Hepatocyte (in vitro differentiated cells): Measurements from ENCODE around the gene ZNF230. TPM values are rescaled to one million over a fixed set of nuclear protein-coding genes. Genes with fewer than 3 reads are reported as not detected.

Source experiments
- DNase-seq: peaks from one replicate; pipeline ENCODE4 v3.0.0-alpha.2; 2016; ENCODE audit warnings: low spot score
- H2AFZ ChIP-seq: fragments of 200-600 bp; sonication (generic); 2 replicates; pipeline ENCODE4 v1.6.0; 2016; ENCODE audit warnings: antibody characterized with exemption, mild to moderate bottlenecking
- H3K27ac ChIP-seq: fragments of 200-600 bp; sonication (generic); 2 replicates; pipeline ENCODE4 v1.5.1; 2016; ENCODE audit warnings: mild to moderate bottlenecking
- H3K27me3 ChIP-seq: fragments of 200-600 bp; sonication (generic); 2 replicates; pipeline ENCODE4 v1.6.1; 2016
- H3K36me3 ChIP-seq: fragments of 200-600 bp; sonication (generic); replicated peaks from 2 replicates; pipeline ENCODE4 v1.5.1; 2016; ENCODE audit warnings: low read depth; ENCODE audit not compliant: insufficient read depth
- H3K4me1 ChIP-seq: fragments of 200-600 bp; sonication (generic); 2 replicates; pipeline ENCODE4 v1.5.1; 2016; ENCODE audit warnings: mild to moderate bottlenecking, moderate library complexity; ENCODE audit not compliant: insufficient read depth
- H3K4me2 ChIP-seq: fragments of 200-600 bp; sonication (generic); 2 replicates; pipeline ENCODE4 v1.6.0; 2016
- H3K4me3 ChIP-seq: fragments of 200-600 bp; sonication (generic); 2 replicates; pipeline ENCODE4 v1.5.1; 2016; ENCODE audit warnings: mild to moderate bottlenecking
- H3K79me2 ChIP-seq: fragments of 200-600 bp; sonication (generic); 2 replicates; pipeline ENCODE4 v1.6.0; 2017; ENCODE audit warnings: mild to moderate bottlenecking
- H3K9me2 ChIP-seq: fragments of 200-600 bp; sonication (generic); replicated peaks from 2 replicates; pipeline ENCODE4 v1.6.0; 2017; ENCODE audit warnings: mild to moderate bottlenecking; ENCODE audit not compliant: insufficient read depth
- H3K9me3 ChIP-seq: fragments of 200-600 bp; sonication (generic); 2 replicates; pipeline ENCODE4 v1.5.1; 2016; ENCODE audit warnings: low read depth, mild to moderate bottlenecking
- H4K20me1 ChIP-seq: fragments of 200-600 bp; sonication (generic); 2 replicates; pipeline ENCODE4 v1.6.0; 2016; ENCODE audit warnings: mild to moderate bottlenecking; ENCODE audit not compliant: insufficient read depth, poor library complexity, severe bottlenecking
- EZH2 ChIP-seq: fragments of 200-600 bp; sonication (generic); IDR thresholded peaks from 2 replicates; pipeline ENCODE4 v1.6.1; 2016; ENCODE audit warnings: antibody characterized with exemption, mild to moderate bottlenecking, borderline replicate concordance
- EZH2phosphoT487 ChIP-seq: fragments of 200-600 bp; sonication (generic); IDR thresholded peaks from one replicate; pipeline ENCODE4 v1.6.1; 2018; ENCODE audit warnings: antibody characterized with exemption, mild to moderate bottlenecking, low read depth, moderate library complexity; ENCODE audit not compliant: unreplicated experiment, severe bottlenecking
- WGBS: methylation state at CpG from one replicate; pipeline ENCODE4 v1.1.6; 2016; ENCODE audit warnings: low lambda C conversion rate; ENCODE audit errors: missing lambda C conversion rate; 5-methylcytosine and 5-hydroxymethylcytosine counted together
- polyA plus RNA-seq: library from polyadenylated mRNA; unstranded; fragments of >200 nt; fragmentation: Nextera tagmentation; extraction: Ambion mirVana; gene quantifications from 2 replicates; pipeline ENCODE4 v1.2.1, GENCODE V29; 2016
- total RNA-seq: library from RNA; depleted of rRNA; stranded (reverse); fragments of >200 nt; gene quantifications from 2 replicates; pipeline ENCODE4 v1.2.3, GENCODE V29; 2014
- TF ChIP-seq, protein P1 (sequence below): fragments of 200-600 bp; sonication (generic); IDR thresholded peaks from 2 replicates; pipeline ENCODE4 v1.5.1; 2016; ENCODE audit warnings: antibody characterized with exemption, mild to moderate bottlenecking; ENCODE audit not compliant: poor library complexity

ZNF230 gene
- total and polyA plus RNA-seq, 2 experiments from 2014 or later = 3.7 to 4.4 TPM

- H2AFZ ChIP-seq = peak overlapping the region; percentile 26
- WGBS = 93% methylated on average over 2 of the region's 2 CpGs
- no peaks in the 10 kb centered on the region for H3K4me1 ChIP-seq
- peaks cover 27% of the 10 kb centered on the region for H3K79me2 ChIP-seq
- no peaks in the 10 kb centered on the region for H3K36me3 ChIP-seq
- H3K9me3 ChIP-seq = peaks cover 5% of the 10 kb centered on the region
- no peak overlapping the region for H3K27ac ChIP-seq
- DNase-seq = no peak
- no peak for TF ChIP-seq EZH2phosphoT487
- TF ChIP-seq EZH2 = no peak
- TF ChIP-seq, protein P1, sequence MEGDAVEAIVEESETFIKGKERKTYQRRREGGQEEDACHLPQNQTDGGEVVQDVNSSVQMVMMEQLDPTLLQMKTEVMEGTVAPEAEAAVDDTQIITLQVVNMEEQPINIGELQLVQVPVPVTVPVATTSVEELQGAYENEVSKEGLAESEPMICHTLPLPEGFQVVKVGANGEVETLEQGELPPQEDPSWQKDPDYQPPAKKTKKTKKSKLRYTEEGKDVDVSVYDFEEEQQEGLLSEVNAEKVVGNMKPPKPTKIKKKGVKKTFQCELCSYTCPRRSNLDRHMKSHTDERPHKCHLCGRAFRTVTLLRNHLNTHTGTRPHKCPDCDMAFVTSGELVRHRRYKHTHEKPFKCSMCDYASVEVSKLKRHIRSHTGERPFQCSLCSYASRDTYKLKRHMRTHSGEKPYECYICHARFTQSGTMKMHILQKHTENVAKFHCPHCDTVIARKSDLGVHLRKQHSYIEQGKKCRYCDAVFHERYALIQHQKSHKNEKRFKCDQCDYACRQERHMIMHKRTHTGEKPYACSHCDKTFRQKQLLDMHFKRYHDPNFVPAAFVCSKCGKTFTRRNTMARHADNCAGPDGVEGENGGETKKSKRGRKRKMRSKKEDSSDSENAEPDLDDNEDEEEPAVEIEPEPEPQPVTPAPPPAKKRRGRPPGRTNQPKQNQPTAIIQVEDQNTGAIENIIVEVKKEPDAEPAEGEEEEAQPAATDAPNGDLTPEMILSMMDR = no peak
- no peaks in the 10 kb centered on the region for H3K9me2 ChIP-seq
- H3K27me3 ChIP-seq = no peaks in the 10 kb centered on the region
- H4K20me1 ChIP-seq = no peaks in the 10 kb centered on the region
- H3K4me2 ChIP-seq = peak overlapping the region; percentile 73
- H3K4me3 ChIP-seq = peak overlapping the region; percentile 47
These were observed 19.2 kb upstream of the ZNF230 start for GRCh38 chr19:43983544-43983911.

- H3K4me1 ChIP-seq = no peaks in the 10 kb centered on the region
- no peaks in the 10 kb centered on the region for H3K27me3 ChIP-seq
- peak; percentile 90 for DNase-seq
- no peaks in the 10 kb centered on the region for H3K36me3 ChIP-seq
- H2AFZ ChIP-seq = peak within 1 kb of the TSS; percentile 78
- H3K4me3 ChIP-seq = peak within 1 kb of the TSS; percentile 47
- H4K20me1 ChIP-seq = no peaks in the 10 kb centered on the region
- peak within 1 kb of the TSS; percentile 73 for H3K4me2 ChIP-seq
- TF ChIP-seq EZH2phosphoT487 = no peak
- TF ChIP-seq, protein P1 = no peak
- TF ChIP-seq EZH2 = no peak
- WGBS = 1% methylated on average over 39 of the region's 40 CpGs
- H3K79me2 ChIP-seq = peaks cover 27% of the 10 kb centered on the region
- no peaks in the 10 kb centered on the region for H3K9me2 ChIP-seq
- H3K27ac ChIP-seq = peak within 1 kb of the TSS; percentile 39
- peaks cover 5% of the 10 kb centered on the region for H3K9me3 ChIP-seq
These were observed 18.7 kb upstream of the ZNF230 start, which contains the start of gene ZNF155 for GRCh38 chr19:43983912-43984686. Gene ZNF155 (plus strand): TSS chr19:43984188. CDS start chr19:43988544, 4,356 bp downstream.

GRCh38 chr19:43984687-43985000 is 18.1 kb upstream of the ZNF230 start:
- peaks cover 5% of the 10 kb centered on the region for H3K9me3 ChIP-seq
- H3K4me2 ChIP-seq = peak overlapping the region; percentile 73
- no peak for TF ChIP-seq EZH2
- no peak for TF ChIP-seq EZH2phosphoT487
- TF ChIP-seq, protein P1 = no peak
- peak overlapping the region; percentile 78 for H2AFZ ChIP-seq
- H3K9me2 ChIP-seq = no peaks in the 10 kb centered on the region
- 17% methylated on average over 14 of the region's 14 CpGs for WGBS
- peak overlapping the region; percentile 39 for H3K27ac ChIP-seq
- no peaks in the 10 kb centered on the region for H3K36me3 ChIP-seq
- no peaks in the 10 kb centered on the region for H4K20me1 ChIP-seq
- no peaks in the 10 kb centered on the region for H3K4me1 ChIP-seq
- peak overlapping the region; percentile 47 for H3K4me3 ChIP-seq
- no peaks in the 10 kb centered on the region for H3K27me3 ChIP-seq
- no peak for DNase-seq
- peaks cover 27% of the 10 kb centered on the region for H3K79me2 ChIP-seq
